Measurements from ENCODE around the gene PTPRN2. TPM values are rescaled to one million over a fixed set of nuclear protein-coding genes. Genes with fewer than 3 reads are reported as not detected.

The PTPRN2 gene
- total and polyA plus RNA-seq, 2 donors (not counting 3 experiments of a cell fraction or from before 2014, with no cell fraction given): 0.62 to 0.88 TPM

DNA sequence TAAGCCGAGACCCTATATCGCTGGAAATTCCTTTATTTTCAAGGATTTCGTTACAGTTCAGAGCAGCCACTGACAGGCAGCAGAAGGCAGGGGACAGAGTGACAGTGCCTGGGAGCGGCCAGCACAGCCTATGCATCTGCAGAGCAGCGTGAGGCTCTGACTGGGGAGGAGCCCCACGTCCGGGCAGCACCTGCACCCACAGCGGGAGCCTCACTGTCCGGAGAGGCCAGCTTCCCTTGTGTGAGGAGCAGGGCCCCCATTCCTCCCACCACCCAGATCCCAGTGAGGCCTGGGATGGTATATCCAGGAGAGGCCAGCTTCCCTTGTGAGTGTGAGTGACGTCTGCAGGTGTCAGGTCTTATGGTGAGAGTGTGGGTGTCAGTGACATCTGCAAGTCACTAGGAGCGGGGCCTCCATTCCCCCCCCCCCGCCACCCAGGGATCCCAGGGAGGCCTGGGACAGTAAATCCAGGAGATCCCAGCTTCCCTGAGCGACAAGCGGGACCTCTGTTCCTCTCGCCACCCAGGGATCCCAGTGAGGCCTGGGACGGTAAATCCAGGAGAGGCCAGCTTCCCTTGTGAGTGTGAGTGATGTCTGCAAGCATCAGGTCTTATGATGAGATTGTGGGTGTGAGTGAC lies 259.1 kb downstream of the PTPRN2 start:
- no peak for DNase-seq (ENCODE audit: low read depth, low spot score)
- no peak for FAIRE-seq
- POLR2A ChIA-PET: no interaction called here
- BruUV-seq (replicated peaks): no TSS peak
- H3K36me3 ChIP-seq (ENCODE audit: control insufficient read depth in 2 of 2, extremely low read depth in 1 of 2, insufficient read depth in 2 of 2, low read length in 2 of 2): no peaks in the 10 kb centered on the region
- TF ChIP-seq EZH2 (IDR thresholded peaks at IDR 0.05; ENCODE audit: borderline replicate concordance, low read depth, low read length, severe bottlenecking): no peak
- no peak for TF ChIP-seq FOS (IDR thresholded peaks at IDR 0.05; ENCODE audit: borderline replicate concordance, insufficient read depth, low read length)
- TF ChIP-seq CTCF (IDR thresholded peaks at IDR 0.05; ENCODE audit: extremely low read depth in 1 of 2, insufficient read depth in 1 of 2, low read depth in 1 of 2, low read length in 2 of 2): no peak
- no peak for TF ChIP-seq GATA2 (IDR thresholded peaks at IDR 0.05; ENCODE audit: insufficient read depth, insufficient read length, low read depth, low read length)
- H2AFZ ChIP-seq (ENCODE audit: low read depth, low read length): no peak overlapping the region
- intact Hi-C loops (cut with micrococcal nuclease) (no loop called here), dilution Hi-C loops (cut with MboI; ENCODE audit: extremely low pct_ligation_motif_present, low sequenced_read_pairs) (no loop called here)
- H3K9me3 ChIP-seq (replicated peaks; ENCODE audit: control insufficient read depth, insufficient read depth, low read length): peaks cover 7% of the 10 kb centered on the region
- no peaks in the 10 kb centered on the region for H3K9me1 ChIP-seq (replicated peaks; ENCODE audit: control insufficient read depth, extremely low read depth, insufficient read depth, low read length)
- CTCF ChIA-PET: no interaction called here
- H3K4me2 ChIP-seq (ENCODE audit: insufficient read depth, low read length): no peak overlapping the region
- no peaks in the 10 kb centered on the region for H4K20me1 ChIP-seq (replicated peaks; ENCODE audit: control insufficient read depth, extremely low read depth, insufficient read depth, low read length)
- no peak overlapping the region for H3K4me3 ChIP-seq (replicated peaks in 1 of 3; ENCODE audit: insufficient read depth in 1 of 3, low read depth in 1 of 3, low read length in 3 of 3)
- no peaks in the 10 kb centered on the region for H3K4me1 ChIP-seq (ENCODE audit: control insufficient read depth, extremely low read depth, insufficient read depth, low read length)
- no peaks in the 10 kb centered on the region for H3K27me3 ChIP-seq (ENCODE audit: control insufficient read depth in 2 of 2, insufficient read depth in 2 of 2, low read length in 2 of 2)
- H3K79me2 ChIP-seq (ENCODE audit: control insufficient read depth, insufficient read depth, low read length): no peaks in the 10 kb centered on the region
- H3K9ac ChIP-seq (replicated peaks; ENCODE audit: extremely low read depth, insufficient read depth, low read length): no peak overlapping the region
- H3K27ac ChIP-seq (ENCODE audit: insufficient read depth, low read depth, low read length): no peak overlapping the region

- no peaks in the 10 kb centered on the region for H3K4me1 ChIP-seq (ENCODE audit: control insufficient read depth, extremely low read depth, insufficient read depth, low read length)
- FAIRE-seq (no peak), DNase-seq (ENCODE audit: low read depth, low spot score) (no peak)
- H3K4me2 ChIP-seq (ENCODE audit: insufficient read depth, low read length): no peak overlapping the region
- no peaks in the 10 kb centered on the region for H4K20me1 ChIP-seq (replicated peaks; ENCODE audit: control insufficient read depth, extremely low read depth, insufficient read depth, low read length)
- TF ChIP-seq FOS (IDR thresholded peaks at IDR 0.05; ENCODE audit: borderline replicate concordance, insufficient read depth, low read length) (no peak), POLR2A (IDR thresholded peaks at IDR 0.05; ENCODE audit: low read depth, low read length) (no peak), MYC (IDR thresholded peaks at IDR 0.05; ENCODE audit: low read depth, low read length) (no peak), GATA2 (IDR thresholded peaks at IDR 0.05; ENCODE audit: insufficient read depth, insufficient read length, low read depth, low read length) (no peak), CTCF (IDR thresholded peaks at IDR 0.05; ENCODE audit: extremely low read depth in 1 of 2, insufficient read depth in 1 of 2, low read depth in 1 of 2, low read length in 2 of 2) (no peak), POLR2AphosphoS5 (IDR thresholded peaks at IDR 0.05; ENCODE audit: insufficient read depth, low read depth, low read length) (no peak), EZH2 (IDR thresholded peaks at IDR 0.05; ENCODE audit: borderline replicate concordance, low read depth, low read length, severe bottlenecking) (no peak), JUN (IDR thresholded peaks at IDR 0.05; ENCODE audit: borderline replicate concordance, insufficient read depth, insufficient read length, low read depth) (no peak)
- TF ChIP-seq, protein P1, sequence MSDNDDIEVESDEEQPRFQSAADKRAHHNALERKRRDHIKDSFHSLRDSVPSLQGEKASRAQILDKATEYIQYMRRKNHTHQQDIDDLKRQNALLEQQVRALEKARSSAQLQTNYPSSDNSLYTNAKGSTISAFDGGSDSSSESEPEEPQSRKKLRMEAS (IDR thresholded peaks at IDR 0.05; ENCODE audit: insufficient read depth, insufficient read length): no peak
- BruUV-seq (replicated peaks): no TSS peak
- no peak overlapping the region for H2AFZ ChIP-seq (ENCODE audit: low read depth, low read length)
- dilution Hi-C loops (cut with MboI; ENCODE audit: extremely low pct_ligation_motif_present, low sequenced_read_pairs): no loop called here
- H3K9ac ChIP-seq (replicated peaks; ENCODE audit: extremely low read depth, insufficient read depth, low read length): no peak overlapping the region
- POLR2A ChIA-PET: no interaction called here
- no peaks in the 10 kb centered on the region for H3K27me3 ChIP-seq (ENCODE audit: control insufficient read depth in 2 of 2, insufficient read depth in 2 of 2, low read length in 2 of 2)
- no peak overlapping the region for H3K27ac ChIP-seq (ENCODE audit: insufficient read depth, low read depth, low read length)
- CTCF ChIA-PET: no interaction called here
- peaks cover 7% of the 10 kb centered on the region for H3K9me3 ChIP-seq (replicated peaks; ENCODE audit: control insufficient read depth, insufficient read depth, low read length)
- no peaks in the 10 kb centered on the region for H3K9me1 ChIP-seq (replicated peaks; ENCODE audit: control insufficient read depth, extremely low read depth, insufficient read depth, low read length)
- H3K79me2 ChIP-seq (ENCODE audit: control insufficient read depth, insufficient read depth, low read length): no peaks in the 10 kb centered on the region
- H3K4me3 ChIP-seq (replicated peaks in 1 of 3; ENCODE audit: insufficient read depth in 1 of 3, low read depth in 1 of 3, low read length in 3 of 3): no peak overlapping the region
- H3K36me3 ChIP-seq (ENCODE audit: control insufficient read depth in 2 of 2, extremely low read depth in 1 of 2, insufficient read depth in 2 of 2, low read length in 2 of 2): no peaks in the 10 kb centered on the region
- intact Hi-C loops (cut with micrococcal nuclease): no loop called here
Observed at GRCh38 chr7:158327571-158328180, 259.9 kb downstream of the PTPRN2 start.

All from endothelial cell of umbilical vein (primary cell).